AG10803 (cell line): ENCODE data around the gene COL4A1.

ENCODE experiments used
- DNase-seq: peaks from one replicate; pipeline ENCODE4 v3.0.0; 2010; ENCODE audit warnings: low read depth
- H3K4me3 ChIP-seq: 2 replicates; pipeline ENCODE4 v1.5.1; 2011; ENCODE audit warnings: mild to moderate bottlenecking, low read length, control low read depth
- CTCF ChIP-seq: conservative IDR thresholded peaks from 2 replicates; pipeline ENCODE4 v1.5.1; 2011; ENCODE audit warnings: mild to moderate bottlenecking, low read length, control low read depth, inconsistent platforms

Gene COL4A1

GRCh38 chr13:110217811-110218210, 89.1 kb downstream of the COL4A1 start:
- TF ChIP-seq CTCF: no peak
- H3K4me3 ChIP-seq: no peak overlapping the region
- no peak for DNase-seq

- TF ChIP-seq CTCF: no peak
- DNase-seq: no peak
- H3K4me3 ChIP-seq: no peak overlapping the region
Measured at GRCh38 chr13:110217085-110217484, 89.9 kb downstream of the COL4A1 start.

- no peak for TF ChIP-seq CTCF
- peak; percentile 62 for DNase-seq
- no peak overlapping the region for H3K4me3 ChIP-seq
Measured at GRCh38 chr13:110216398-110217041, 90.4 kb downstream of the COL4A1 start.

- TF ChIP-seq CTCF: no peak
- DNase-seq: no peak
- no peak overlapping the region for H3K4me3 ChIP-seq
Measured at GRCh38 chr13:110216006-110216397, 91.0 kb downstream of the COL4A1 start.

- H3K4me3 ChIP-seq: no peak overlapping the region
- DNase-seq: no peak
- no peak for TF ChIP-seq CTCF
Measured at GRCh38 chr13:110215606-110216005, 91.4 kb downstream of the COL4A1 start.

GRCh38 chr13:110214637-110215036, 92.3 kb downstream of the COL4A1 start:
- no peak for TF ChIP-seq CTCF
- DNase-seq: no peak
- H3K4me3 ChIP-seq: no peak overlapping the region

DNA sequence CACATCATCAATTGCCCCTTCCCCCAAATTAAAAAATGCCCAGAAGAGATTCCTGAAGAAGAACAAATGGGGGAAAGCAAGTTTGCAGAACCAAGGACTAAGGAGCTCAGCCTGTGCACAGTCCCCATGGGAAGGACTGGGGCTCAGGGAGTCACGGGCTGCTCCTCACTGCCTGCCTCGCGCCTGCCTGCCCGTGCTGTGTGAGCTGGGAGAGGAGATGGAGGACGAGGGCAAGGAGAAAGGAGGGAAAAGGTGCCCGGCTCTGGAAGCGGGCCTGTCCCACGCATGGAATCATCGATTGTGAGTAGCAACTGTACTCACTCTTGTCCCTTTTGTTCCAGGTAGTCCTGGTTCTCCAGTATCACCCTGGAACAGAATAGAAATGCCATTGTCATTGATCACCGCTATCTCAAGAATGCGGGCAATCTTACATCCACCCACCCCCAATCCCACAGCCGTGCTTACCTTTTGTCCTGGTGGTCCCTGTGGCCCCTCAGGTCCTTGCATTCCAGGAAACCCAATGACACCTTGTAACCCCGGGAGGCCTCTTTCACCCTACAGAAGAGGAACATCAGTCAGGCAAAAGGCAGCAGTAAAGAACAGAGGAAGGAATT, 93.4 kb downstream of the COL4A1 start:
- no peak for TF ChIP-seq CTCF
- no peak for DNase-seq
- H3K4me3 ChIP-seq: no peak overlapping the region
